CD4-positive, alpha-beta T cell treated with Interferon gamma for 1 hour (primary cell): Measurements from ENCODE around the gene ZBTB2.
A peak's percentile ranks its signal among the peaks of the same experiment; 100 is the strongest.

Source experiments
- DNase-seq: peaks from one replicate; pipeline ENCODE4 v3.0.0-alpha.2; 2020

ZBTB2 gene

GRCh38 chr6:151391471-151392413 is at the start of gene ZBTB2:
Gene ZBTB2 (minus strand): TSS chr6:151391559. CDS start chr6:151373637, 17,922 bp downstream.
- peak; percentile 81 for DNase-seq

GRCh38 chr6:151440930-151441329 is 49.6 kb upstream of the ZBTB2 start:
- DNase-seq = no peak

- DNase-seq = no peak
These were observed 49.1 kb upstream of the ZBTB2 start for GRCh38 chr6:151440498-151440897.

GRCh38 chr6:151437401-151437800 is 46.0 kb upstream of the ZBTB2 start:
- DNase-seq = no peak

GRCh38 chr6:151436802-151437201 is 45.4 kb upstream of the ZBTB2 start:
- DNase-seq = no peak

- DNase-seq = no peak
These were observed 44.9 kb upstream of the ZBTB2 start for GRCh38 chr6:151436300-151436699.

GRCh38 chr6:151434369-151434768 is 43.0 kb upstream of the ZBTB2 start:
- no peak for DNase-seq

GRCh38 chr6:151432651-151433050 is 41.3 kb upstream of the ZBTB2 start:
- DNase-seq = no peak

- DNase-seq = no peak
These were observed 40.0 kb upstream of the ZBTB2 start for GRCh38 chr6:151431337-151431736.

- no peak for DNase-seq
These were observed 39.5 kb upstream of the ZBTB2 start for GRCh38 chr6:151430886-151431285.

GRCh38 chr6:151428093-151428735 is 36.9 kb upstream of the ZBTB2 start:
- DNase-seq = no peak

GRCh38 chr6:151425561-151425960 is 34.2 kb upstream of the ZBTB2 start:
- DNase-seq = no peak

GRCh38 chr6:151422981-151423380 is 31.6 kb upstream of the ZBTB2 start:
- DNase-seq = no peak

GRCh38 chr6:151417477-151417876 is 26.1 kb upstream of the ZBTB2 start:
- DNase-seq = no peak

- DNase-seq = no peak
These were observed 23.4 kb upstream of the ZBTB2 start for GRCh38 chr6:151414641-151415260.

GRCh38 chr6:151413372-151414145 is 22.2 kb upstream of the ZBTB2 start:
- DNase-seq = peak; percentile 55

- no peak for DNase-seq
These were observed 21.6 kb upstream of the ZBTB2 start for GRCh38 chr6:151412909-151413308.

- DNase-seq = no peak
These were observed 18.3 kb upstream of the ZBTB2 start for GRCh38 chr6:151409679-151410078.

- DNase-seq = no peak
These were observed 17.9 kb upstream of the ZBTB2 start for GRCh38 chr6:151409260-151409659.

GRCh38 chr6:151408858-151409257 is 17.5 kb upstream of the ZBTB2 start:
- DNase-seq = no peak

- no peak for DNase-seq
These were observed 12.6 kb upstream of the ZBTB2 start for GRCh38 chr6:151403919-151404308.

- no peak for DNase-seq
These were observed 10.9 kb upstream of the ZBTB2 start for GRCh38 chr6:151402228-151402627.

GRCh38 chr6:151400473-151400872 is 9.1 kb upstream of the ZBTB2 start:
- DNase-seq = no peak
